LNCAP (cell line): ENCODE data around the gene KRT8.

ENCODE experiments used
- TF ChIP-seq, protein P1 (sequence below): fragments of 450-650 bp; IDR thresholded peaks from 2 replicates; pipeline ENCODE4 v1.5.1; 2017; ENCODE audit warnings: mild to moderate bottlenecking

Gene KRT8

DNA sequence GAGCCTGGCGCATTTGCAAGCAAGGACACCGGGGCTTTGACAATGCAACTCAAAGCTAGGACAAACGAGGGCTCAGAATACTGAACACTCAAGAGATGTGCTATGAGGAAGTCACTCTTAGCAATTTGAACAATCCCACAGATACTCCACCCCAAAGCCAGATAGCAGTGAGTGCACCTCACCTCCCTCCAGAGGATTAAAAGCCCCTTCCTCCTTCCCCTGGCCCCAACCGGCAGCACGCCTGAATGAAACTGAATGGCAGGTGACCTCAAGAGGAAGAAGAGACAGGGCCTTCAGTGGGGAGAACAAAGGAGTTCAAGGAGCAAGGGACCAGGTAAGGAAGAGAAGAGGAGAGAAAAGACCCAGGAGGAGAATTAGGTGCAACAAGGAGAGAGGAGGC, 54.2 kb downstream of the KRT8 start:
- TF ChIP-seq, protein P1, sequence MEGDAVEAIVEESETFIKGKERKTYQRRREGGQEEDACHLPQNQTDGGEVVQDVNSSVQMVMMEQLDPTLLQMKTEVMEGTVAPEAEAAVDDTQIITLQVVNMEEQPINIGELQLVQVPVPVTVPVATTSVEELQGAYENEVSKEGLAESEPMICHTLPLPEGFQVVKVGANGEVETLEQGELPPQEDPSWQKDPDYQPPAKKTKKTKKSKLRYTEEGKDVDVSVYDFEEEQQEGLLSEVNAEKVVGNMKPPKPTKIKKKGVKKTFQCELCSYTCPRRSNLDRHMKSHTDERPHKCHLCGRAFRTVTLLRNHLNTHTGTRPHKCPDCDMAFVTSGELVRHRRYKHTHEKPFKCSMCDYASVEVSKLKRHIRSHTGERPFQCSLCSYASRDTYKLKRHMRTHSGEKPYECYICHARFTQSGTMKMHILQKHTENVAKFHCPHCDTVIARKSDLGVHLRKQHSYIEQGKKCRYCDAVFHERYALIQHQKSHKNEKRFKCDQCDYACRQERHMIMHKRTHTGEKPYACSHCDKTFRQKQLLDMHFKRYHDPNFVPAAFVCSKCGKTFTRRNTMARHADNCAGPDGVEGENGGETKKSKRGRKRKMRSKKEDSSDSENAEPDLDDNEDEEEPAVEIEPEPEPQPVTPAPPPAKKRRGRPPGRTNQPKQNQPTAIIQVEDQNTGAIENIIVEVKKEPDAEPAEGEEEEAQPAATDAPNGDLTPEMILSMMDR, result no peak

DNA sequence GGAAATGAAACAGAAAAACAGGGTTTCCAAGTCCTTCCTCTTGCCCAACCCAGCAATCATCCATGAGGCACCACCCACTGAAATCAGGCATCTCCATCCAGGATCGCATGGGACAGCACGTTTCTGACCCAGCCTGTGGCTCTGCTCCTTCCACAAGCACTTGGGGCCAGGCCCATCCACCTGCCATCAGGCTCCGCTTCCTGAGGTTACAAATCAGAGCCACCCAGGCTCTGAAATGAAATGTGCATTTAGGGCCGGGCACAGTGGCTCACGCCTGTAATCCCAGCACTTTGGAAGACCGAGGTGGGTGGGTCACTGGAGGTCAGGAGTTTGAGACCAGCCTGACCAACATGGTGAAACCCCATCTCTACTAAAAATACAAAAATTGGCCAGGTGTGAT, 55.4 kb downstream of the KRT8 start:
- TF ChIP-seq, protein P1, result no peak

DNA sequence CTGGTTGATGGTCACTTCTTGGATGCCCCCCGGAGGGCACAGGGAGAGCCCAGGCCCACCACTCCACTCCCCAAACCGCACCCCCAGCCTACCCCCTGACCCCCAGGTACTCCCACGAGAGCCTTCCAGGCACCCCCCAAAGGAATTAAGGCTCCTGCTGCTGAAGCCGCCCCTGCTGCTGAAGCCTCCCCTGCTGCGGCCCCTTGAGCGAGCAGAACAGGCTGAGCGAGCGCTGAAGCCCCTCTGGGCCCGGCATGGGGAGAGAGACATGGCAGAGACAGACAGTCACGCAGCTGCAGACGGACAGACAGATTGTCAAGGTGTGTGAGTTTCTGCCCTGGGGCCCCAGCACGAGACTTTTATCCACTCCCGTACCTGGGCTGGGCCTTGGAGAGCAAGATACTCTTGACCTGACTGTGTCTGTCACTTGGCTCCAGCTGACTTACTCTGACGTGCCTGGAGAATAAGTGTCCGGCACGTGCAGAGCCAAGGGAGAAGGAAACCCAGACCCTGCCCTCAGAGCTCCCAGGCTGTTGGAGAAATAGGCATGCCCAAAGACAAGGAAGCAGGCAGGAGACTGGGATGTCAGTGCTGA, 56.1 kb downstream of the KRT8 start, which contains the start of gene KRT78:
Gene KRT78, minus strand, starts transcription at position 334 of the 595 bp plus-strand sequence. Its CDS starts 64 bp downstream, at position 270.
- TF ChIP-seq, protein P1, result no peak

DNA sequence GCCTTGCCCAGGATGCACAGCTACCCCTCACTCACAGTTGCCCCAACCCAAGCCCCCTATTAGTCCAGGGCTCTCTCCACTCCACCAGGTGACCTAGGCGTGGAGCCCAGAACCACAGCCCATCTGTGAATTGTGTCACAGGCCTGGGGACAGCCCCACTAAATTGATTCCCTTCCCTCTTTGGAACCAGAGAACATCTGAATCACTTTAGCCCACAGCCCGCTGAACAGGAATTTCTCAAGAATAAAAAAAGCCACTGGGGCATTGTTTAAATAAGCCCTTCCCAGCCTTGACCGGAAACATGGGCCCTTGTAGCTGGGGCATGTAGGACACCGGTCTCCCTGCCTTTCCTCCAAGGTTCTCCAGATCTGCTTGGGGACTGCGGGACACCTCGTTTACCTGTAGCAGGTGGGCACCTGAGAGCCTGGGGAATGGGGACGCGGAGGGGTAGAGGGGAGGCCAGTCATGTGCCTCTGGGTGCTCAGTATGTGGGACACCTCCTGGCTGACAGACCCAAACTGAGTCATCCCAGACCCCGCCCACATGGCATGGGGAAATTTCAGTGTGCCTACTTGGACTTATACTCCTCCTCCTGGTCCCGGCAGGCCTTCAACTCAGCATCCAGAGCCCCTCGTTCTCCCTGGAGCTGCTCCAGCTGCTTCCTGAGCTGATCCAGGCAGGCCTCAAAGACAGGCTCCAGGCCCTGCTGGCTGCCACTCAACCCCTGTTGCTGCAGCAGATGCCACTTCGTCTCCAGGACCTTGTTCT, 57.4 kb downstream of the KRT8 start:
- TF ChIP-seq, protein P1, result no peak
